DMS114 treated with DMSO at 0.1 percent for 48 hours (cell line): ENCODE data around the gene PPARA.
"Not testable (repeated sequence)": the region's sequence is repeated elsewhere in the genome, so short reads cannot be mapped to it uniquely, and the experiment has no call there.

Experiments
- DNase-seq: peaks from one replicate; lab custom pipeline; 2025; ENCODE audit not compliant: unreplicated experiment; lab: John Stamatoyannopoulos, UW

Gene PPARA

GRCh38 chr22:46240506-46240905, 90.2 kb downstream of the PPARA start:
- DNase-seq, result no peak

DNA sequence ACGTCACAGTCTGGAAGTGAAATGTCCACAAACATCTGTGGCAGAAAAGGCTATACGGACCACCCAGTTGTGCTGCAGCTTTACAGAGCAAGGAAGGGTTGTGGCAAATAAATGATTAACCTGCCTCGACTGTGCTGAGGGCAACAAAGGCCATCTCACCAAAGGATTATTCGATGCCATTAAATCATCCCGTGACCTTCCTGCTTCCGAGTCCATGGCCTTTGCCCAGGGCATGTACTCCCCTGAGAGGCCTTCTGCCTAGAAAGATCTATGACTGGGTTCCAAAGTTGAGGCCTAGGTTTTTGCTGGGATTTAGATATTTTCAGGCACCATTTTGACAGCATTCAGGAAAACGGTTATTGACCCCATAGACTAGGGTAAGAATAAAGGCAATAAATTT, 90.6 kb downstream of the PPARA start:
- no peak for DNase-seq

GRCh38 chr22:46241396-46242007, 91.2 kb downstream of the PPARA start:
- DNase-seq, result no peak

DNA sequence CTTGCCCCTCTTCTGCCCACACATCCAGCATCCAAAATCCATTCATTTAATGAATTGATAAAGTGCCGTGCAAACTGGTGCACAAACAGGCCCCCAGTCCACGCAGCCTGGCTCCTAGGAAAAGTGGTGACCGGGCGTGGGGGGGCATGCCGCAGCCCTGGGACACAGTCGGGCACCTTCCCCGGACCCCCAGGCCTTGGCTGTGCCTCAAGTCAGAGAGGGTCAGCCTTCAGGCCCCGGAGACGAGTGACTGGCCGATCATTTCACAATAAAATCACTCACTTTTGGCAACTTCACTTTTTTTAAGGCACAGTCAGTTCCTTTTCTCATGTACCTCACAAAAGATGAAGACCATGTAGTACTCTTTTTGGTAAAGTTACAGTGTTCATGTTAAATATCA, 91.8 kb downstream of the PPARA start:
- DNase-seq, result no peak

- no peak for DNase-seq
Observed at GRCh38 chr22:46244771-46245170, 94.4 kb downstream of the PPARA start.

- DNase-seq, result no peak
Observed at GRCh38 chr22:46245511-46245910, 95.2 kb downstream of the PPARA start.

DNA sequence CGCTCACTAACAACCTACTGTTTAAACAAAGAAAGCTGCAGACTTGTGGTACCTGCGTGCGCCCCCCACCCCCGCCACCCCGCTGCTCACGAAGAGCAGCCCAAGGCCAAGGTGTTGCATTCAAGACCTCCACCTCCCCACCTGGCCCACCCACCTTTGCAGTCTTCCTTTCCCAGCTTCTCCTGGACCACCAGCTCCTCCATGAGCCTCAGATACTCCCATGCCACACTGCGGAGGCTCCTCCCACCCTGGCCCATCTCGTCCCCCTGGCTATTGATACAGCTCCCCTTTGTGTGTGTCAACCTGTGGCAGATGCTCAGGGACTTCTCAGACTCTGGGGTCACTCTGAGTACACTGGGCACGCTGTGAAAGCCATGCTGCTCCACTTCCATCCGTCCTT, 95.9 kb downstream of the PPARA start:
- no peak for DNase-seq

GRCh38 chr22:46247443-46247975, 97.2 kb downstream of the PPARA start:
- no peak for DNase-seq

GRCh38 chr22:46250035-46250782, 99.9 kb downstream of the PPARA start, which contains the start of gene CDPF1:
Gene CDPF1, minus strand, starts transcription at chr22:46250293. Its CDS starts 2,009 bp downstream, at chr22:46248284.
- peak; percentile 55 for DNase-seq

DNA sequence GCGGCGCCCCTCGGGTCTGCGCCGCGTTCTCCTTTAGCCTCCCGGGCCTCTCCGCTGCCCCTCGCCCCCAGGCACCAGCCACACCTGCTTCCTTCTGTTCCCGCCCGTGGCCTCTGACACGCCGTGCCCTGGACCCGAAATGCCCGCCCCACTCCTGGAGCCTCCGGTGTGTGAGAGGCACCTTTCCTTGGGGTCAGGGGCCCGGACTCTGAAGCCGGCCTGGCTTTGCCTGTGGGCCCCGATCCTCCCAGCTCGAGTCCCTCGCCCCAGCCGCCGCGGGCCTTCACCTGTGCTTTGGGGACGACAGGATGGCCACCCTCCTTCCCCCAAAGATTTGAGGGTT, 100.4 kb downstream of the PPARA start:
- no peak for DNase-seq

DNA sequence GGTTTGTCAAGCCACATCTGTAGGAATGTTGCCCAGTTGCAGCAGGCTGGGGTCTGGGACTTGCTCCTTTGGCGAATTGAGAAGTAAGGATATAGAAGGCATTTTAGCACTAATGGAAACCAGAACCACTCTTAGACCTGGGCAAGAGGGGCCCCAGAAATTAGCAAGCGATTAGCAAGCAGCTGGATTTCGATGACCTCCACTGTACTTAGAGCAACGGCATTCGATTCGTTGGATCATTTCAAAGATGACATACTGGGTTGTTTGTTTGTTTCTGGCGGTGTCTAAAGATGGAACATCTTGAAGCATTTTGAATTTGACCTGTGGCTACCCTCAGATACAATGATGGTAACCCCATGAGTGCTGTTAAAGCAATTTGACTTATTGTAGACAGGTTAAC, 100.9 kb downstream of the PPARA start:
- DNase-seq, result no peak

- DNase-seq, result no peak
Observed at GRCh38 chr22:46251816-46252380, 101.6 kb downstream of the PPARA start.

DNA sequence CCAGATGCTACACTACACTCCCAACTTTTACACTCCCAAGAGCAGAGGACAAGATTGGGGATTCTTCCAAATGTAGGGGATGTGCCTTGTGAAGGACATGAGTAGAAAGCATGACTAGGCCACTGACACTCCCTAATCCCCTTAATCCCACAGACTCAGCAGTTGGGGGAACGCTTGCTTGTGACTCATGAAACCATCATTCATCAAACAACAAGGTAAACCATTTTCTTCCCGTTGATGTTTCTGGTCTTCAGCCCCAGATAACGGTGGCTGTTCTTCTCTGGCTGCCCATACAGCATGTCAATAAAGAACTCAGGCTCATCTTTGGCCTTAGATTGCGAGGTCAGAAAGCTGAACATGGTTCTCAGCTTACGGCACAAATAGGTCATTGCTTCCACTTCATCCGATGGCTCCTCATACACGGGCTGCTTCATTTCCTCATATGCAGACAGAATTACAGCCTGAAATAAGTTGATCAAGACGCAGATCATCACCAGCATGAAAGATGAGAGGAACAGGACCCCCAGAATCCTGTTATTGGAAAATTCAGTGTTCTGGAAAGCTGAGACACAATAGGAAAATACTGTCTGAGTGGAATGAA, 106.1 kb downstream of the PPARA start:
- DNase-seq, result no peak

DNA sequence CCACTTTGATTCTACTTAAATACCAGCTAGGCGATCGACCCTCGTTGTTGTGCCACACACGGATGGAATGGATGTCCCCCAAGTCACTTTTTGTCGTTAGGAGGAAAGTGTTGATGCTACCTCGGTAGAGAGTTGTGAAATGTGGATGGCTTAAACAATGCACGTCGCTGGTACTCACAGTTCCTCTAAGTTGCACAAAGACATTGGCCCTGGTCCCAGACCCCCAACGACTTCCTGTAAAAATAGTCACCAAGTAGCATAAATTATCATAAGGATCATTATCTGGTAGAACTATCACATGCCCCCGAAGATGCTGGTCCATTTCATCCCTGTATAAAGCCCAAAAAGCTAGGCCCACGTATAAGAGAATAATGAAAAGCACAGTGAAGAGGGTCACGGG, 109.0 kb downstream of the PPARA start:
- no peak for DNase-seq

GRCh38 chr22:46260038-46260437, 109.7 kb downstream of the PPARA start:
- no peak for DNase-seq

DNA sequence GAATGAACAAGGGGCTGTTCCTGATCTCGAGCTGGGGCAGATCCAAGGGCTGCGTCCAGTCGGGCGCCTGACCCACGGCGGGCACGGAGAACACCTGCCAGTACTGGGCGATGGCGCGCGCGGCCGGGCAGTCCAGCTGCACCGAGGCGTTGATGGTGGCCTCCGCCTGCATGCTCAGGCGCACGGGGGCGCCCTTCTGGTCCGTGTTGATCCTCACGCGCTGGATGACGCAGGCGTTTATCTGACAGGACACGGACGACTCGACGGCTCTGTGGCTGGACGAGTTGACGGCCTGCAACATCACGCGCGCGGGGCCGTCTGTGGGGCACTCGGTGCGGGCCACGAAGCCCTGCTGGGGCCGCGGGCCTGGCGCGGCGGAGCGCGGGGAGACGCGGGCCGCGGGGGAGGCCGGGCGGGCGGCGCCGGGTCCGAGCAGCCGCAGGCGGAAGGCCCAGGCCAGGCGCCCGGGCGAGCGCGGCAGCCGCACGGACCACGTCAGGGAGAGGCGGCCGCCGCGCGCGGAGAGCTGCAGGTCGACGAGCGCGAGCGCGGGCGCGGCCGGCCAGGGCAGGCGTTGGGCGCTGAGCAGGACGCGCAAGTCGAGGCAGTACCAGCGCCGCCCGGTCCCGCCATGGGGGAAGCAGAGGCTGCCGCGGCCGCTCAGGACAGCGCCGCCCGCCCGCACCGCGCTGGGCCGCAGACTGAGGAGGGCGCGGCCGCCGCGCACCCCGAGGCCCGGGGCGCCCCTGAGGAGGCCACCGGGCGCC, 112.3 kb downstream of the PPARA start:
- DNase-seq, result no peak

GRCh38 chr22:46263216-46263590, 112.9 kb downstream of the PPARA start, which contains the start of gene PKDREJ:
Gene PKDREJ, minus strand, starts transcription at chr22:46263343. Its CDS starts 21 bp downstream, at chr22:46263322.
- no peak for DNase-seq

- not testable (repeated sequence) for DNase-seq
Observed at GRCh38 chr22:46264520-46264919, 114.2 kb downstream of the PPARA start.

DNA sequence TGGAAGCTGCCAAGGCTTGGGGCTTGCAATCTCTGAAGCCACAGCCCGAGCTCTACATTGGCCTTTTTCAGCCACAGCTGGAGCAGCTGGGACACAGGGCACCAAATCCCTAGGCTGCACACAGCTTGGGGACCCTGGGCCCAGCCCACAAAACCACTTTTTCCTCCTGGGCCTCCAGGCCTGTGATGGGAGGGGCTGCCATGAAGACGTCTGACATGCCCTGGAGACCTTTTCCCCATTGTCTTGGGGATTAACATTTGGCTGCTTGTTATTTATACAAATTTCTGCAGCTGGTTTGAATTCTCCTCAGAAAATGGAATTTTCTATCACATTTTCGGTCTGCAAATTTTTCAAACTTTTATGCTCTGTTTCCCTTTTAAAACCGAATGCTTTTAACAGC, 115.3 kb downstream of the PPARA start:
- DNase-seq, result not testable (repeated sequence)

GRCh38 chr22:46267431-46268279, 117.3 kb downstream of the PPARA start, which contains the start of gene TTC38:
Gene TTC38, plus strand, starts transcription at chr22:46268008. Its CDS starts 32 bp downstream, at chr22:46268040.
- peak; percentile 61 for DNase-seq
